ENCODE measurements around the gene IGF2R.

The IGF2R gene

DNA sequence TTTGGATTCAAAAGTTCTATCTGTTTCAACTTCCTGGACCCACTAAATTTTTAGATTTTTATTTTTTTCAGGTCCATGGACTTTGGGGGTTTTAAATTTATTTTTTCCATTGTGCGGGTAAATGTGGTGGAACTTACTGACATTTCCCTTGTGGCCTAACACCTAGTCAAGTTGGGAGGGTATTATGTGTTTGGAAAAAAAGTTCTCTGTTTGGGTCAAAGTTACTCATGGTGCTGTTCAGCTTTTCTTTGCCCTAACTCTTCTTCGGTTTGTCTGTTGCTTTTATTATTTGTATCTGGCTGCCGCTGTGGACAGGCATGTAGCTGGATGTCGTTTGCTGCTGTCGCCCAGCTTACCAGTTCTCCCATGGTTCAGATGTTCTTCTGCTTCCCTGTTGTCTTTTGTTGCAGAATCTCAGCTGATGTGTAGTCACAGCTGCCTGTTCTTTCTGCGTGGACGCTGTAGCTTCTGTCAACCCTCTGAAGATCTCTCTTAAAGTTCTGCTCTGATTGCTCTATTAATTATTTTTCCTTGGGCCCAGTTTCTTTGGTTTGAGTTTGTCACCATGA is 7.9 kb downstream of the IGF2R start:
- no peak for DNase-seq

DNA sequence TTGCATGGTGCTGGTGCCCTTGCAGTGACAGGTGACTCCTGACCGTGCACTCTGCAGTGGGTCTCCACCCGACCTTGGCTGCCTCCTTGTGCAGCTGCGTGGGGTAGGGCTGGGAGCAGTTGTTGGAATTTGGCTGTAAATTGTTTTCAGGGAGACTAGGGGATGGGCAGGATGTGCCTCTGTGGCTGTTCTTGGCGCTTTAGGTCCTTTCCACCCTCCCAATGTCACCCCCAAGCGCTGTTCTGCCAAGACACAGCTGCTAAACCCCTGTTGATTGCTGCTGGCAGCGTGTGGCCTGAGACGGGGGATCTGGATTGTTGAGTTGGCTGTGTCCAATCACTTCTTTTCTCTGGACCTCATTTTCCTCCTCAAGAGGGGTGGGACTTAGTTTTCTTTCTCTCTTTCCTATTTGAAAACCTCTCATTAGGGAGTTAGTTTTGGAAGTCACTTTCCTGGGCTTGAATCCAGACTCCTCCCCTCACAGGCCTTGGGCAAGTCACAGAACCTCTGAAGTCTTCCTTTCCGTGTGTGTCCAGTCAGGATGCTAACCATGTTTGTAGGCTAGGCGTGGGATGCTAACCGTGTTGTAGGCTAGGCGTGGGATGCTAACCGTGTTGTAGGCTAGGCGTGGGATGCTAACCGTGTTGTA is 8.5 kb downstream of the IGF2R start:
- DNase-seq = no peak

DNA sequence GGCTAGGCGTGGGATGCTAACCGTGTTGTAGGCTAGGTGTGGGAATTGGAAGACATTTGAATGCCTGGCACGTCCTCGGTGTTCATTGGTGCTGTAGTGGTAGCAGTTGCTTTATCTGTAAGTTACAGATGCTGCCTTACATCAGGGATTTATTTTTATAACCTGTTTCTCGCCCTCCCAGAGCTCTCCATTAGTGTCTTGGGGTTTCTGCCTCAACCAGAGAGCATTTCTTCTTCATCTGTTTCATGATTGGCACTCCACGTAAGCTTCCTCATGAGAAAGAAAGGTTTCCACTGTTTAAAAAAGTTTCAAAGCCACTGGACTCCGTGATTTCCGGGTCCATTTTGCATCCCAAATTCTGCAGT is 9.0 kb downstream of the IGF2R start:
- no peak for DNase-seq

DNA sequence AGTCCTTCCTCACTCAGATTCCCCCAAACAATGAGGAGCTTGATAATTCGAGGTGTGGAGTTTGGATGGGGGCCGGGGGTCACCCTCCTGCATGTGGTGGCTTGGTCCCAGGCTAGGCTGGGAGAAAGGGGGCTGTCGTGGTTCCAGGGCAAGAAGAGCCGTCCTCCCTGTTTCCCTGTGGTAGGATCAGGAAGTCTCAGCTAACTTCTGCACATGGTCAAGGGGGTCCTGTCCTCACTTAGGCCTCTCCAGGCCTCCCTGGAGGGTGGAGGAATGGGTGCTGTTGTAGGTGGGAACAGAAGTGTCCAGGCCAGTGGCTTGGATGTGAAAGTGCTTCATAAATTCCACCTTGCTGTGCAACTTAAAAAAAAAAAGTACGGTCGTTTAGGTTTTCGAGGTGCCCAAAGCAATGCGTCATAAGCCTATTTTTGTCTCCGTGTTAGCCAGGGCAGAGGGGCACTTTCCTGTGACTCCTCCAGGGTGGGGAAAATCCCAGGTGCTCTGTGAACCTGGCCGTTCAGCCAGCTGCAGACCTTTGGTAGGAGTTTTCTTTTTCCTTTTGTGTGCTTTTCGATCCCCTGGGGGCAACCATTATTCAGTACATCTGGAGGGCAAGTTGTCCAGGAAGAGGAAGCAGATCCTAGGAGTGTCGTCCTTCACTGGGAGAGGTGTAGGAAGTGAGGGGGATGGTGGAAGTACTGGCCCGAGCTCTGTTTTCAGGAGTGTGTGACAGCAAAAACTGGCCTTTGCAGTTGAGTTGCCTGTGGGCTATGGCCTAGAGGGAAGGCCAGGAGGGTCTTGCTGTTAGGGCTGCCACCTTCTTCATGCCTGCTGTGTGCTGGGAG is 9.6 kb downstream of the IGF2R start:
- DNase-seq = no peak

DNA sequence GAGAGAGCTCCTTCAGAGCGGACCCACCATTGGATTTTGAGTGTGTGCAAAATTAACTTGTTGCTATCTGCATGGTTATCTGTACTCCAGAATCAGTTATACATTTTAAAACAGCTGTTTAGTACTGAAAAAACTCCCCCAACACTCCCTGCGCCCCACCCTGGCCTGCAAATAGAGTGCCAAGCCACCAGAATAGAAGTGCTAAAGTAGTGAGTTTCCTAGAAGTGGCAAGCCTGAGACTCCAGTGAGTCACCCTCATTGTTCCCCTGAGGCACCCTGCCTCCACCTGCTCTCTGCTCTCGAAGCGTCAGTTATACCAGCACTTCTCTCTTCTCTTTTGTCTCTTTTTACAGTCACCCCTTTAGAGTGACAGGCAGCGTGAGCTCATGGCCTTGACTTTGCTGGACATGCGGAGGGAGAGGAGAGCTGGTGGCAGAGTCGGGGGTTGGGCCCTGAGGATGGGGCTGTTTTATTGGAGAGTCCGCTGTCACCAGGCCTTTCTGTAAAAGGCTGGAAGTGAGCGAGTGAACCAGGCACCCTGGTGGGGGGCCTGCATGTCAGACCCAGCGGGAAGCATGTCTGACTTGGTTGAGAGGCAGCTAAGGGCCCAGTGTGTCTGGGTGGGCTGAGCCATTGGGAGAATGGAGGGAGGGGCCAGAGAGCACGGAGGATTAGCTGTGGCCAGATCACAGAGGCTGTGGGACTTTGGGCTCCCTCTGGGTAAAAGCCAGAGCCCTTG is 10.4 kb downstream of the IGF2R start:
- peak; percentile 58 for DNase-seq

DNA sequence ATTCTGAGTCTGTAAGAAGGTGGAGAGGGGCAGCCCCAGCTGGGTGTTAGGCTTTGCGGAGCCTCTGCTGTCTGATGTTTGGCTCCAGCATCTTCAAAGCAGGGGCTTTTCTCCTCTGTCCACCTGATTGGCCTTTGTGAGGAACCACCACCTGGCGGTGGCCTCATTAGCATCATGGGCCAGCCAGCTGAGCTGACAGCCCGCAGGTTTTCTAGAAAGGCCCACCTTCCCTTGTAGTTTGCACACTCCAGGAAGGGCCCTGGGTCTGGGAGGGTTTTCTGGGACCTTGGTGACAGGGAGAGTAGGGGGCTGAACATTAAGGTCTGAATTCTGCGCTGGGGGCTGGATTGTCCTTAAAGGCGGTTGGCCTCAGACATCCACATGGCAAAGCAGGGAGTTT is 11.6 kb downstream of the IGF2R start:
- DNase-seq = no peak

DNA sequence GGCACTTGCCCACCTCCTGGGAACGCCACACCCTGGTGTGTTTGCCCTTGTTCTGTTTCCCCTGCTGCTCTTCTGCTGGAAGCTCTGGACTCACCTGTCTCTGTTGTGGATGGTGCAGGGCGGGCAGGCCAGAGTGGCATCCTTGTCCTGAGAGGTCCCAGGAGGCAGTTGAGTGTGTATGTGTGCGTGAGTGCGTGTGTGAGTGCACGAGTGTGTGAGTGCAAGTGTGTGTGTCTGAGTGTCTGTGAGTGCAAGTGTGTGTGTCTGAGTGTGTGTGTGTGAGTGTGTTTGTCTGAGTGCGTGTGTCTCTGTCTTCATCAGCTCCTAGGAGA is 12.2 kb downstream of the IGF2R start:
- no peak for DNase-seq

DNA sequence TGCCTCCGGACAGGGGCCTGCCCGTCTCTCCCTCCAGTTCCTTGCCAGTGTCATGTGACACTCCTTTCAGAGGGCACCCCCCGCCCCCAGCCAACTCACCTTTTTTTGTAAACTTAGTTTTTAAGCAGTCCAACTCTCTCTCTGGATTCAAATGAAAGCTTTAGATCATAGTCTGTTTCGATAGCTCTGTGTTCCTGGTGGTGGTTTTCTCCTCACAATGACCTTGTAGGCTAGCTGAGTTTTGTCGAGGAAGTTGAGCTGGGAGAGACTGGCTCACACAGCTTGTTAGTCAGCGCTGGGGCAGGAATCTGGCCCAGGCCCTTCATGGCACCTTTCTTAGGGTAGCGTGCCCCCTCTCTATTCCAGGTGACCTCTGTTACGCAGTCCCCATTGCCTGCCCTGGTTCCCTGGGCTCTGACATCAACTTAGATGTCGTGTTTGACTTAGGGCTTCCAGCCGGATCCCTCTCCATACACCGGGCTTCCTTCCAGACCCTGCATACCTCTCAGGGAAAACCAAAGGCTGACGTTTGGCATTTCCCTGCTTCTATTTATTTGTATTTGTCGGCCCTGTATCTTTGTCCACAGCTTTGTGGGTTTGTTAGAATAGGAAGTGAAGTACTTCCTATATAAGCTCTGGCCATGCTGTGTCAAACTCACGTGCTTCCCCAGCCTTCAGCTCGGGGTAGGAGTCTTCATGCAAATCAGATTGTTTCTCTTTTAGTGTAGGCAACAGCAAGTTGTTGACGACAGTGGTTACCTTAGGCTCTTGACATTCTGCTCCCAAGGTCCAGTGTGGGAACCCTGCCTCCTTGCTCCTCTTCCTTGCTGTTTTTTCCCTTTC is 12.7 kb downstream of the IGF2R start:
- DNase-seq = peak; percentile 38

DNA sequence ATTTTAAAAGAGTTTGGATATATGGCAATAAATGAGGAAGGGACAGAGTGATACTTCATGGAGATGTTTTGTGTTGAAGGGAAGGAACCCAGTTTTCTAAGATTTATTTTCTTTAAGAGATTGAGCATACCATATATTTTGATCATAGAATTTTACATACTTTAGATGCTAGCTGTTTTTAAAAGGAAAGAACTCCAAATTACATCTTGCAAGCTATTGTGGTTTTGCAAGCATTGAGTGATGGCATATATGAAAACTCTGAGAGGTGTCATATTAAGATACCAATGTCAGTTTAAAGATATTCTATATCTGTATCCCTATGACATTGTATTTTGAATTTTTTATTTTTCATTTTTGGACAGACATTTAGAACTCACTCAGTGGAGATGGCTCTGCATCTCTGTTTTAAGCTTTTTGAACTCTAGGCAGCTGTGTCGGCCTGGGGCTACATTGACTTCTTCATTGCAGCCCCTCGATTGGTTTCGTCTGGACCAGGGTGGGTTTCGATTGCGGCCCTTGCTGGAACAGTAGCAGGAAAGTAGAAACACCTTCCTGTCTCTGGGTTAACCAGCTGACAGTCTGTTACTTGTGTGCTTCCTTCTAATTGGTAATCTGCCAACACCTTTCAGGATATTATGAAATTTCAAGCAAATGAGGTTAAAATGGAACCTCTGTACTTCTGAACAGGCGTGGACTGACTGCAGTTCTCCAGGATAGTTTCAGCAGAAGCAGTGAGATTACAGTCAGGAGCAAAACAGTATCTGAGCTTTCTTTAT is 14.0 kb downstream of the IGF2R start:
- DNase-seq = no peak

DNA sequence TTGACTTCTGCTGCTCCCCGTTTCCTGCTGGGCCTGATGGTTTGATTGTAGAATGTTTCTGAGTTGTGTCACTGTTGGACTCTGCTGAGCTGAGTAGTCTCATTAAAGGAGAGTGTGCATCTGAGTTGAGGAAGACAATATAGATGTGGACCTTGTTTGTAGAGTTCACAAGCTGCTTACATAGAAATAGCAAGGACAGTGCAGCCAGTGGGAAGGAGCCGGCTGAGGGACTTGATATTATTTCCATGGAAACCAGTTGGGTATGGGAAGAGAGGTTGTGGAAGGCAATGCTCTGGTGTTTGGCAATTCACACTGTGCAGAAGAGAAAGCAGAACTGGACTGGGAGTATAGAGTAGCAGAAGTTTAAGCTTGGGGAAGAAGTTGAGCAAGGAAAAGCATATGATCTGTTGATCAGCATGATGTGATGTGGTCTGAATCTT is 14.8 kb downstream of the IGF2R start:
- DNase-seq = no peak

DNA sequence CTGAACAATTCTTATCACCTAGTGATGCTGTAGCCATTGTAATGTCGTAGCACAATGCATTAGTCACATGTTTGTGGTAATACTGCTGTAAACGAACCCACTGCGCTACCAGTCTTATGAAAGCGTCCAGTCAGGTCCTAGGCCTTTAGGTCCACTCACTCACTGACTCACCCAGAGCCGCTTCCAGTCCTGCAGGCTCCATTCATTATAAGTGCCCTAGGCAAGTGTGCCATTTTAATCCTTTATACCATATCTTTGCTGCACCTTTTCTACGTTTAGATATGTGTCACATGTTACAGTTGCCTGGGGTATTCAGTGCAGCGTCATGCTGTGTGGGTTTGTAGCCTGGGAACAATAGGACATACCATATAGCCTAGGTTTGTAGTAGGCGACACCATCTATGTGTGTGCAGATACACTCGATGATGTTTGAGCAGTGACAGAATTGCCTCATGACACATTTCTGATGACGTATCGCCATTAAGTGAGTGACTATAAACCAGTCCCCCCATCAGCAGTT is 15.4 kb downstream of the IGF2R start:
- DNase-seq = no peak

DNA sequence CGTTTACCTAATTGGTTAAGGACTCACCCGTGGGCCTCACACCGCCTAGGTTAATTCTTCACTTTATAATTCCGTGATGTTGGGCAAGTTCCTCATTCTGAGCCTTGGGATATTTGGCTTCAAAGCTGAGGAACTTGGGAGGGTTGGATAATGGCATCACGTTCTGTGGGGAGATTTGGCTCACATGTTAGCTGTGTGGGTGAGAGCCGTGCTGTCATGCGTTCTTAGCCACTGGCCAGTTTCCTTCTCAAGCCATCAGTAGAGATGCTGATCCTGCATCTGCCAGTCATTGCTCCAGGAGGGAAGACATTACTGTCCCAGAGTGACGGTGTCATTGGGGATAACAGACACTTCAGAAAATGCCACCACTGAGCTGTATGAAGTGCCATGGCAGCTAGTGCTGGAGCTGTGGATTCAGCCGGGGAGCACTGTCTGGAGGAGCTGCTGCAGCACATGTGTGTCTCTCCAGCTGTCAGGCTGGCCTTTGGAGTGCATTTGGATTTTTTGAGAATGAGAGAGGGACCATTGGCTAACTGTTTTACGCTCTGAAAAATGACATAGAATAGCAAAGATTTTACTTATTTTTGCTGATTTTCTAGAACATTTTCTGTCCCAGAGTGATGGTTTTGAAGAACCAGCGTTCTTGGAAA is 16.5 kb downstream of the IGF2R start:
- DNase-seq = no peak

DNA sequence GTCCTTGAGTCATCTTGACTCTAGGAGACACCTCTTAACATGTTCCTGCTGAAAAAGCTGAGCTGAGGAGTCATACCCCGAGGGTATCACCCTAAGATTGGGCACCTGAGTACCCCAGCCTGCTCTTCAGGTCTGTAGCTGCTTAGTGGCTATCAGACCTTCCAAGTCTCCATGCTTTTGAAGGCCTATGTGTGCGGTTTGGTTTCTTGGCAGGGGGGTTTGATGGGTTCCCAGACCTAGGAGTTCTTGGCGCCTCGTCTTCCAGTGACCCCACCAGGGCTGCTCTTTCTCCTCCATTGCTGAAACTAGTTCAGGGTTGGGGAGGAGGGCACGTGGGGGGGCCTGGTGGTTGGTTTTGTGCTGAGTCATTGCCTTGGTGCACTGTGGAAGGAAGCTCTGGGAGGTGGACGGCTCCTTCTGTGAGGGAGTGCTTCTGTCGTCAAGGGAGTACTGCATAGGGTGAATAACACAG is 20.1 kb downstream of the IGF2R start:
- DNase-seq = no peak

DNA sequence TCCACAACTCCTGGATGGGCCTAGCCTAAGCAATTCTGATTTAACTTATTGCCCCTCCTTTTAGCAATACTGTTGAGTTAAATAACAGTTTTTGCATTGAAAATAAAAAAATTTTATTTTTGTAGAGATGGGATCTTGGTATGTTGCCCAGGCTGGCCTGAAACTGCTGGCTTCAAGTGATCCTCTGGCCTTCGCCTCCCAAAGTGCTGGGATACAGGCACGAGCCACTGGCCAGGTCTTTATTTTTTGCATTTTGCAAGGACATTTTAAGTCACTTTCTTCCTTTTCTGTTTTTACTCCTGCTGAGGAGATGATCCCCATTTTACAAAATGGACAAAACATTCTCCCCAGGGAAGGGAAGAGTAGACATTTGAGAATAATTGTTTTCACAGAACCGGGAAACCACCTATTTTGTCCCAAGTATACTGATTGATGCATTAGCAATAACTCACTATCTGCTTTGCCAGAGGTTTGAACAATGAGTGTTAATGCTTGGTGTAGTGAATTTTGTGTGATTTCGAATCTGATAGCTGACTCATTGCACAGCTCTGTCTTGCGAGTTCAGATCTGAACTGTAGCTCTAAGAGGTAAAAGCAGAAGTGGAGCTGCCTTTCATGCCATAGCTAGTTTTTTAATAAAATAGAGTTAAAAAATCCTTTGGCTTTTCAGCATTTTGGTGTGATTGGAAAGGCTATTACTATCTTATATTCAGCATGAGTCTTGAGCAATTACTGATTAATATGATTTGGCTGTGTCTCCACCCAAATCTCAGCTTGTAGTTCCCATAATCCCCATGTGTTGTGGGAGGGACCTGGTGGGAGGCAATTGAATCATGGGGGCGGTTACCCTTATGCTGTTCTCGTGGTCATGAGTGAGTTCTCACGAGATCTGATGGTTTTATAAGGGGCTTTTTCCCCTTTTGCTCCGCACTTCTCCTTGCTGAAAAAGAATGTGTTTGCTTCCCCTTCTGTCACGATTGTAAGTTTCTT is 20.9 kb downstream of the IGF2R start:
- DNase-seq = no peak

DNA sequence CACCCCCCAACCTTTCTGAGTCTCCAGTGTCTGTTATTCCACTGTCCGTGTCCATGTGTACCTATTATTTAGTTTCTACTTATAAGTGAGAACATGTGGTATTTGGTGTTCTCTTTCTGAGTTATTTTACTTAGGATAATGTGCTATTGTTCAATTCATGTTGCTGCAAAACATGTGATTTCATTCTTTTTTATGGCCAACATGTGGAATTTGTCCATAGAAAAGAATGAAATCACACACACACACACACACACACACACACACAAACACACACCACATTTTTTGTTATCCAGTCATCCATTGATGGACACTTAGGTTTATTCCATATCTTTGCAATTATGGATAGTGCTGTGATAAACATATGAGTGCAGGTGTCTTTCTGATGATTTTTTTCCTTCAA is 23.5 kb downstream of the IGF2R start:
- no peak for DNase-seq

DNA sequence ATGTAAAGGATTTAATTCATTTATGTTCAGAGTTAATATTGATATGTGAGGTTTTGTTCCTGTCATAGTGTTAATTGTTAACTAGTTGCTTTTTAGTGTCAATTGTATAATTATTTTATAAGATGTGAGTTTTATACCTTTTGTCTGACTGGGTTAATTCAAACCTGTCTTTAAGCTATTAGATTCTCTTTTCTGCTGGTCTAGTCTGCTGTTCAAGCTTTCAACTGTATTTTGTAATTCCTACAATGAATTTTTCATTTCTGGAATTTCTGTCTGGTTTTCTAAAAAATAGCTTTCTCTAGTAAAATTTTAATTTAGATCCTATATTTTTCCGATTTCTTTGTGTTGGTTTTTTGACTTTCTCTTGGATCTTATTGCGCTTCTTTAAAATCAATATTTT is 26.5 kb downstream of the IGF2R start:
- no peak for DNase-seq

DNA sequence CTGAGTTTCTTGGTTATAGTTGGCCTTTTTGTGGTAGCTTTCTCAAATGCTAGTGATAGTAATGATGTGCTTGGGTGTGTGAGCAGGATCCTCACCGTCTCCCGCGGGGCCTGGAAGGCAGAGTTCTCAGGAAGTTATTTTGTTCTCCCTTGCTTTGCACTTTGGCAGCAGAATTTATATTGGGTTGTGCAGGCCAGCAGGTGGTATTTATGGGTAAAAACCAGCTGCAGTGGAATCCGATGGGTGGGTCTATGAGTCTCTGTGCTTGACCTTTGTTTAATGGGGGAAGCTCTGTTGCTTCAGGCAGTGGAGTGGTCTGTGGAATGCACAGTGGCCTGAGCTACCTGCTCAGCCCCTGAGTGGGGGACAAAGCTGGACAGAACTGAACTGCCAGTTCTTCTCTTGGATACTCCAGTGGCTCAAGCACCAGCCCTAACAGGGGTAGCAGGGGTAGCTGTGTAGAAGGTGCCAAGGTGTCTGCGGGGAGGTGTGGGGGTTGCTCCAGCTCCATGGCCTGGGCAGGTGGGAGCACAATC is 27.3 kb downstream of the IGF2R start:
- DNase-seq = no peak

DNA sequence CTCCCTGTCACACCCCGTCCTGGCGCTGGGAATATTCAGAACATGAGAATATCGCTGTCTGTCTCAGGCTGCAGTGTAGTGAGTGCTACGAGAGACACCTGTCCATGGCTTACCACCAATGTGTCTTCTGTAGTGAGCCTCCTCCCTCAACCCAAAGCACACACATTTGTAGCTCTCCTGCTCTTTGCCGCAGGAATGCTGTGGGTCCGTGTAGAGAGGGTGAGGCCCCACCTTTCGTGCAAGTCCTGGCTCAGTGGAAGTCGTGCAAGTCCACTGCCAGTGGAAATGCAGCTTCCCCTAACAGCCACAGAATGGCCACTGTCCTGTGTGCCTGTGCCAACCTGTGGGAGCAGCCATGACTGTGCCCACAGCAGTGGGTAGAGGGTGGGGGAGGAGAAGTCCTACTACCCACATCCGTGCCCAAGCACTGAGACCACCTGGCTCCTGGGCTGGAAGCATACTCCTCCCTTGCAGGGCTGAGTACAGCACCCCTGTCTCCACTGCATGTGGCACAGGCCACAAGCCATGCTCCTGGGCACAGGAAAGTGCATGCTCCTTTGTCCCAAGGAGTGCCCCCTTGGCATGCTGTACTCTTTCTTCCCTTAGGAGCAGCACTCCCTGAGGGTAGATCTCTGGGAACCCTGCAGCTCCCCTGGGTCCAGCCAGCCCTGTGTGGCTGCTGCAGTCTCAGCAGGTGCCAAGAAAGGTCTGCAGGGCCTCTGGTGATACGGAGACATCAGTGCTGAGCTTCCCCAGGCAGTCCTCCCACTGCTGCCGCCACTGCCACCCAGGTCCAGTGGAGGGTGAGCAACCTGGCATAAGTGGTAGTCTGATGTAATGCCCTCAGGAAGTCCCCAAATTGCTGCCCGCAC is 28.0 kb downstream of the IGF2R start:
- no peak for DNase-seq

Measured in activated naive CD4-positive, alpha-beta T cell treated with anti-CD3 and anti-CD28 coated beads, Interleukin-2, amount 50 U/mL, for 16 hours (primary cell).